Measurements from ENCODE around the gene DDB1. TPM values are rescaled to one million over a fixed set of nuclear protein-coding genes. Genes with fewer than 3 reads are reported as not detected.

DDB1 gene
- total and polyA plus RNA-seq, 2 of the 13 experiments (the other 11 are each of a cell fraction or from before 2014, with no cell fraction given): 217 to 266 TPM

DNA sequence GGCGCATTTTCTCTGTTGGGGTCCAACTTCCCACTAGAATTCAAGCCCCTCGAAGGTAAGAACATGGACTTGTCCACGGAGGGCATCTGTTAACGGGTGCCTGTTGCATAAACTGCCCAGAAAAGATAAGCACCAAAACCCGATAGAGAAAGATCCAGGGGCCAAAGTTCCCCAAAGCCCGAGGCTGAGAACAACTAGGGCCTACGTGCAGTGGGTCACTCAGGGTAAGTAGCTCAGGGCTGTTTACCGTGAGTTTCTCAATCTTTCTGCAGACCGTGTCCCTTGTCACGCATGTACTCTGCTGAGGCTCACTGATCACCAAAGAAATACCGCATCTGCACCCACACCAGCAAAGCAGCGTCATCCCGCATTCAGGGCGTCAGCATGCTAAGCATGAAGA is 67.5 kb downstream of the DDB1 start (continued):
- TF ChIP-seq, protein P1, sequence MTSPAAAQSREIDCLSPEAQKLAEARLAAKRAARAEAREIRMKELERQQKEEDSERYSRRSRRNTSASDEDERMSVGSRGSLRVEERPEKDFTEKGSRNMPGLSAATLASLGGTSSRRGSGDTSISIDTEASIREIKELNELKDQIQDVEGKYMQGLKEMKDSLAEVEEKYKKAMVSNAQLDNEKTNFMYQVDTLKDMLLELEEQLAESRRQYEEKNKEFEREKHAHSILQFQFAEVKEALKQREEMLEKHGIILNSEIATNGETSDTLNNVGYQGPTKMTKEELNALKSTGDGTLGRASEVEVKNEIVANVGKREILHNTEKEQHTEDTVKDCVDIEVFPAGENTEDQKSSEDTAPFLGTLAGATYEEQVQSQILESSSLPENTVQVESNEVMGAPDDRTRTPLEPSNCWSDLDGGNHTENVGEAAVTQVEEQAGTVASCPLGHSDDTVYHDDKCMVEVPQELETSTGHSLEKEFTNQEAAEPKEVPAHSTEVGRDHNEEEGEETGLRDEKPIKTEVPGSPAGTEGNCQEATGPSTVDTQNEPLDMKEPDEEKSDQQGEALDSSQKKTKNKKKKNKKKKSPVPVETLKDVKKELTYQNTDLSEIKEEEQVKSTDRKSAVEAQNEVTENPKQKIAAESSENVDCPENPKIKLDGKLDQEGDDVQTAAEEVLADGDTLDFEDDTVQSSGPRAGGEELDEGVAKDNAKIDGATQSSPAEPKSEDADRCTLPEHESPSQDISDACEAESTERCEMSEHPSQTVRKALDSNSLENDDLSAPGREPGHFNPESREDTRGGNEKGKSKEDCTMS (CRISPR knock-in tag; conservative IDR thresholded peaks at IDR 0.05): no peak
- TF ChIP-seq MYNN (CRISPR knock-in tag; IDR thresholded peaks at IDR 0.05; ENCODE audit: low read depth): no peak
- no peak for TF ChIP-seq RAD51 (IDR thresholded peaks at IDR 0.05; ENCODE audit: borderline replicate concordance)
- TF ChIP-seq ZNF546 (CRISPR knock-in tag; conservative IDR thresholded peaks at IDR 0.05): no peak
- TF ChIP-seq ADNP (CRISPR knock-in tag; IDR thresholded peaks at IDR 0.05): no peak
- no peak for TF ChIP-seq SMYD3 (CRISPR knock-in tag; IDR thresholded peaks at IDR 0.05)
- TF ChIP-seq SRY (CRISPR knock-in tag; IDR thresholded peaks at IDR 0.05): no peak
- TF ChIP-seq NCOA1 (CRISPR knock-in tag; IDR thresholded peaks at IDR 0.05): no peak
- TF ChIP-seq SMAD9 (CRISPR knock-in tag; IDR thresholded peaks at IDR 0.05): no peak
- no peak for TF ChIP-seq PHF5A (CRISPR knock-in tag; IDR thresholded peaks at IDR 0.05; ENCODE audit: low read depth, unreplicated experiment)
- TF ChIP-seq, protein P2, sequence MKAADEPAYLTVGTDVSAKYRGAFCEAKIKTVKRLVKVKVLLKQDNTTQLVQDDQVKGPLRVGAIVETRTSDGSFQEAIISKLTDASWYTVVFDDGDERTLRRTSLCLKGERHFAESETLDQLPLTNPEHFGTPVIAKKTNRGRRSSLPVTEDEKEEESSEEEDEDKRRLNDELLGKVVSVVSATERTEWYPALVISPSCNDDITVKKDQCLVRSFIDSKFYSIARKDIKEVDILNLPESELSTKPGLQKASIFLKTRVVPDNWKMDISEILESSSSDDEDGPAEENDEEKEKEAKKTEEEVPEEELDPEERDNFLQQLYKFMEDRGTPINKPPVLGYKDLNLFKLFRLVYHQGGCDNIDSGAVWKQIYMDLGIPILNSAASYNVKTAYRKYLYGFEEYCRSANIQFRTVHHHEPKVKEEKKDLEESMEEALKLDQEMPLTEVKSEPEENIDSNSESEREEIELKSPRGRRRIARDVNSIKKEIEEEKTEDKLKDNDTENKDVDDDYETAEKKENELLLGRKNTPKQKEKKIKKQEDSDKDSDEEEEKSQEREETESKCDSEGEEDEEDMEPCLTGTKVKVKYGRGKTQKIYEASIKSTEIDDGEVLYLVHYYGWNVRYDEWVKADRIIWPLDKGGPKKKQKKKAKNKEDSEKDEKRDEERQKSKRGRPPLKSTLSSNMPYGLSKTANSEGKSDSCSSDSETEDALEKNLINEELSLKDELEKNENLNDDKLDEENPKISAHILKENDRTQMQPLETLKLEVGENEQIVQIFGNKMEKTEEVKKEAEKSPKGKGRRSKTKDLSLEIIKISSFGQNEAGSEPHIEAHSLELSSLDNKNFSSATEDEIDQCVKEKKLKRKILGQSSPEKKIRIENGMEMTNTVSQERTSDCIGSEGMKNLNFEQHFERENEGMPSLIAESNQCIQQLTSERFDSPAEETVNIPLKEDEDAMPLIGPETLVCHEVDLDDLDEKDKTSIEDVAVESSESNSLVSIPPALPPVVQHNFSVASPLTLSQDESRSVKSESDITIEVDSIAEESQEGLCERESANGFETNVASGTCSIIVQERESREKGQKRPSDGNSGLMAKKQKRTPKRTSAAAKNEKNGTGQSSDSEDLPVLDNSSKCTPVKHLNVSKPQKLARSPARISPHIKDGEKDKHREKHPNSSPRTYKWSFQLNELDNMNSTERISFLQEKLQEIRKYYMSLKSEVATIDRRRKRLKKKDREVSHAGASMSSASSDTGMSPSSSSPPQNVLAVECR (CRISPR knock-in tag; IDR thresholded peaks at IDR 0.05; ENCODE audit: borderline replicate concordance): peak; percentile 43; the same call in 1 of the 2 replicates
- TF ChIP-seq, protein P3, sequence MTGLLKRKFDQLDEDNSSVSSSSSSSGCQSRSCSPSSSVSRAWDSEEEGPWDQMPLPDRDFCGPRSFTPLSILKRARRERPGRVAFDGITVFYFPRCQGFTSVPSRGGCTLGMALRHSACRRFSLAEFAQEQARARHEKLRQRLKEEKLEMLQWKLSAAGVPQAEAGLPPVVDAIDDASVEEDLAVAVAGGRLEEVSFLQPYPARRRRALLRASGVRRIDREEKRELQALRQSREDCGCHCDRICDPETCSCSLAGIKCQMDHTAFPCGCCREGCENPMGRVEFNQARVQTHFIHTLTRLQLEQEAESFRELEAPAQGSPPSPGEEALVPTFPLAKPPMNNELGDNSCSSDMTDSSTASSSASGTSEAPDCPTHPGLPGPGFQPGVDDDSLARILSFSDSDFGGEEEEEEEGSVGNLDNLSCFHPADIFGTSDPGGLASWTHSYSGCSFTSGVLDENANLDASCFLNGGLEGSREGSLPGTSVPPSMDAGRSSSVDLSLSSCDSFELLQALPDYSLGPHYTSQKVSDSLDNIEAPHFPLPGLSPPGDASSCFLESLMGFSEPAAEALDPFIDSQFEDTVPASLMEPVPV (CRISPR knock-in tag; IDR thresholded peaks at IDR 0.05): no peak
- TF ChIP-seq, protein P4, sequence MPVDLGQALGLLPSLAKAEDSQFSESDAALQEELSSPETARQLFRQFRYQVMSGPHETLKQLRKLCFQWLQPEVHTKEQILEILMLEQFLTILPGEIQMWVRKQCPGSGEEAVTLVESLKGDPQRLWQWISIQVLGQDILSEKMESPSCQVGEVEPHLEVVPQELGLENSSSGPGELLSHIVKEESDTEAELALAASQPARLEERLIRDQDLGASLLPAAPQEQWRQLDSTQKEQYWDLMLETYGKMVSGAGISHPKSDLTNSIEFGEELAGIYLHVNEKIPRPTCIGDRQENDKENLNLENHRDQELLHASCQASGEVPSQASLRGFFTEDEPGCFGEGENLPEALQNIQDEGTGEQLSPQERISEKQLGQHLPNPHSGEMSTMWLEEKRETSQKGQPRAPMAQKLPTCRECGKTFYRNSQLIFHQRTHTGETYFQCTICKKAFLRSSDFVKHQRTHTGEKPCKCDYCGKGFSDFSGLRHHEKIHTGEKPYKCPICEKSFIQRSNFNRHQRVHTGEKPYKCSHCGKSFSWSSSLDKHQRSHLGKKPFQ (CRISPR knock-in tag; IDR thresholded peaks at IDR 0.05; ENCODE audit: insufficient replicate concordance): no peak
- no peak for TF ChIP-seq ZNF737 (CRISPR knock-in tag; IDR thresholded peaks at IDR 0.05; ENCODE audit: borderline replicate concordance)
- no peak for TF ChIP-seq MAFK (conservative IDR thresholded peaks at IDR 0.05 in 1 of 2, IDR thresholded peaks at IDR 0.05 in 1 of 2; ENCODE audit: low read length in 2 of 2)
- TF ChIP-seq, protein P5, sequence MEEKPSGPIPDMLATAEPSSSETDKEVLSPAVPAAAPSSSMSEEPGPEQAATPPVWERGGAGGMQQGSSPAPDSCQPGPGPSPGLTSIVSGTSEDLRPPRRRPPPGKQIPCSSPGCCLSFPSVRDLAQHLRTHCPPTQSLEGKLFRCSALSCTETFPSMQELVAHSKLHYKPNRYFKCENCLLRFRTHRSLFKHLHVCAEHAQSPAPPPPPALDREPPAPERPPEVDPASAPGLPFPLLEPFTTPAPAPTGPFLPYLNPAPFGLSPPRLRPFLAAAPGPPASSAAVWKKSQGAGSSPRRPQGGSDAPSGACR (CRISPR knock-in tag; IDR thresholded peaks at IDR 0.05): peak; percentile 41; the same call in 1 of the 2 replicates
- peak; percentile 16; the same call in 1 of the 2 replicates for TF ChIP-seq BHLHE40 (IDR thresholded peaks at IDR 0.05; ENCODE audit: low read length)
- no peak for TF ChIP-seq IKZF4 (CRISPR knock-in tag; IDR thresholded peaks at IDR 0.05; ENCODE audit: borderline replicate concordance, low read depth, not compliant biosample characterization)
- TF ChIP-seq ZFP82 (CRISPR knock-in tag; IDR thresholded peaks at IDR 0.05; ENCODE audit: borderline replicate concordance): no peak
- no peak for TF ChIP-seq SMARCC2 (IDR thresholded peaks at IDR 0.05)
- TF ChIP-seq IKZF1 (IDR thresholded peaks at IDR 0.05): no peak
